Raji (cell line): Measurements from ENCODE around the gene C15orf39.

Source experiments
- POLR2A ChIP-seq: IDR thresholded peaks from 2 replicates; pipeline ENCODE4 v1.6.1; 2011; ENCODE audit warnings: low read depth, low read length, control low read depth; ENCODE audit not compliant: insufficient read depth

C15orf39 gene

GRCh38 chr15:75167588-75168350, 33.9 kb upstream of the C15orf39 start:
- no peak for TF ChIP-seq POLR2A

GRCh38 chr15:75168374-75168773, 33.3 kb upstream of the C15orf39 start:
- no peak for TF ChIP-seq POLR2A

- no peak for TF ChIP-seq POLR2A
Measured at GRCh38 chr15:75170203-75170602, 31.5 kb upstream of the C15orf39 start.

- no peak for TF ChIP-seq POLR2A
Measured at GRCh38 chr15:75170711-75171341, 30.9 kb upstream of the C15orf39 start.

- TF ChIP-seq POLR2A = no peak
Measured at GRCh38 chr15:75171408-75171807, 30.3 kb upstream of the C15orf39 start.

GRCh38 chr15:75172284-75172820, 29.3 kb upstream of the C15orf39 start:
- TF ChIP-seq POLR2A = no peak

GRCh38 chr15:75174102-75174501, 27.6 kb upstream of the C15orf39 start:
- TF ChIP-seq POLR2A = no peak

- no peak for TF ChIP-seq POLR2A
Measured at GRCh38 chr15:75174729-75175128, 27.0 kb upstream of the C15orf39 start.

- no peak for TF ChIP-seq POLR2A
Measured at GRCh38 chr15:75176396-75176761, 25.3 kb upstream of the C15orf39 start.

- TF ChIP-seq POLR2A = no peak
Measured at GRCh38 chr15:75177360-75178071, 24.2 kb upstream of the C15orf39 start.

- TF ChIP-seq POLR2A = no peak
Measured at GRCh38 chr15:75178171-75178937, 23.3 kb upstream of the C15orf39 start.

GRCh38 chr15:75178938-75179745, 22.5 kb upstream of the C15orf39 start:
- no peak for TF ChIP-seq POLR2A

- TF ChIP-seq POLR2A = no peak
Measured at GRCh38 chr15:75179746-75180140, 21.9 kb upstream of the C15orf39 start.

GRCh38 chr15:75181780-75182179, 19.9 kb upstream of the C15orf39 start:
- TF ChIP-seq POLR2A = no peak
